GM21360 (cell line): ENCODE measurements around the gene SMYD3.

Experiments
- ATAC-seq: cut with Tn5 transposase; IDR thresholded peaks from one replicate; pipeline ENCODE4 v1.9.1; 2021; ENCODE audit warnings: mild to moderate bottlenecking, moderate library complexity; ENCODE audit not compliant: unreplicated experiment

SMYD3 gene

DNA sequence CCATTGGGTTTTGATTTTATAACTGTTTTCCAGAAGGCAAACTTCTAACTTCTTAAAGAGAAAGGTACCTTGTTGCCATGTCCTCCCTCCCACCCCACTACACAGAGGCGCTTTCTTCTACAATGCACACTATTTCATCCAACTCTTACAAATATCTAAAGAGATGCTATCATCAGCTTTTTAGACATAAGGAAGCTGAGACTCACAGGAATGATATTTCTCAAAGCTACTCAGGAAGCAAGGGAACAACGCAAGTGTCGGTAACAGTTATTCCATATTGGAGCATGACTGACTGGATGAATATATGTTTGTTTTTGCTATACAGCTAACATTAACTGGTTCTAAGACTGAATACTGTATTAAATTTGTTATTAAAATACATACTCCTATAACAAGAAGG lies 318.0 kb downstream of the SMYD3 start:
- ATAC-seq = no peak

DNA sequence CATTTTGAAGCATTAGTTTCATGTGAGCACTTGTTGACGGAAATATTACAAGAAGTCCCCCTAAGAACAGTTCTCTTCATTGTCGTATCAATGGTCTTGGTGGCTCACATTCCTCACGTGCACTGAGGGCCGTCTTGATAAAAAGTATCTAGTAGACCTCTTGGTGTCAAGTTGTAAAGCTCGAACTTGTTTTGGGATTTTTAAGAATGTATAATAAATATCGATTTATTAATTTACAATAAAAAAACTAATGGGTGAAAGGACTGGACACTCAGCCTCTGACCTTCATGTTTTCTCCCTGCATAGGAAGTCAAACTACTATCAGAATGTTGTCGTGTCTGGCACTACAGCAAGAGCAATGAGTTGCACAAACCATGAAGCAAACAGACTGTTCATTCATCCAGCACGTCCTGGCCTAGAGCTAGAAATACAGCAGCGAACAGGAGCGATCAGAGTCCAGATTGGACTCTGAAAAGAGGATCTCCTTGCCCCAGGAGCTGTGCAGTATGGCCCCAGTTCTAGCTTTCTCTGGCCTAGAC lies 319.2 kb downstream of the SMYD3 start:
- no peak for ATAC-seq

- ATAC-seq = no peak
Observed at GRCh38 chr1:246184503-246184902, 322.6 kb downstream of the SMYD3 start.

GRCh38 chr1:246182149-246182851 lies 324.8 kb downstream of the SMYD3 start:
- no peak for ATAC-seq

- no peak for ATAC-seq
Observed at GRCh38 chr1:246181241-246181640, 325.8 kb downstream of the SMYD3 start.

- no peak for ATAC-seq
Observed at GRCh38 chr1:246179401-246179800, 327.7 kb downstream of the SMYD3 start.

GRCh38 chr1:246178717-246179311 lies 328.3 kb downstream of the SMYD3 start:
- ATAC-seq = no peak

- no peak for ATAC-seq
Observed at GRCh38 chr1:246176126-246177024, 330.7 kb downstream of the SMYD3 start.

DNA sequence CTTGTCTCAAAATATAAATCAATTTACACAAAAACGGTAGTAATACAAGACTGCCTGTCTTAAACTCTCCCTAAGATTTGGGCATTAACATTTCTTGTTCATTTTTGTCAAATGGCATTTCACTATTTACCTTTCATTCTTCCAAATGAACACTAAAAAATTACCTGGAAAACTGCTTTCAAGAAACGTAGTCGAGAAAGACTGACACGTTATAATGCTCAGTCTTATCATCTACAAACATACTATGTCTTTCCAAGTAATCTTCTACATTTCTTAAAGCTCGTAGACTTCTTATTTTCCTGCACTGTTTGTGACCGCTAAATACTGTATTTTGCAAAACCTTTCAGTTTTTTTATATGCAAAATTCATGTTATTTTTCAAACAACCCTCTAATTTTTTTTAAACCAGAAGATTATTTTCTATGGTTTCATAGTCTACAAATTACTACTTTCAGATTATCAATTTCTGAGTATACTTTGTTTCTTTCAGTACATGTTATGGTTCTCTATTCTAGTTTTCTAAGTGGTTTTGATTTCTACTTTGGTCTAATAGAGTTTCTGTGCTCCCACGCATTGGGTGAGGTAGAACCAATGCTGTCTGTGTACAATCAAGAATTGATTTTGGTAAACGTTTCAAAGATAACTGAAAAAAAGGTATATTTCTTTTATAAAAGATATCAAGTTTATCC lies 336.4 kb downstream of the SMYD3 start:
- ATAC-seq = peak; percentile 76

GRCh38 chr1:246169486-246169885 lies 337.6 kb downstream of the SMYD3 start:
- ATAC-seq = no peak

- ATAC-seq = no peak
Observed at GRCh38 chr1:246169019-246169418, 338.1 kb downstream of the SMYD3 start.

GRCh38 chr1:246166841-246167240 lies 340.2 kb downstream of the SMYD3 start:
- ATAC-seq = no peak

DNA sequence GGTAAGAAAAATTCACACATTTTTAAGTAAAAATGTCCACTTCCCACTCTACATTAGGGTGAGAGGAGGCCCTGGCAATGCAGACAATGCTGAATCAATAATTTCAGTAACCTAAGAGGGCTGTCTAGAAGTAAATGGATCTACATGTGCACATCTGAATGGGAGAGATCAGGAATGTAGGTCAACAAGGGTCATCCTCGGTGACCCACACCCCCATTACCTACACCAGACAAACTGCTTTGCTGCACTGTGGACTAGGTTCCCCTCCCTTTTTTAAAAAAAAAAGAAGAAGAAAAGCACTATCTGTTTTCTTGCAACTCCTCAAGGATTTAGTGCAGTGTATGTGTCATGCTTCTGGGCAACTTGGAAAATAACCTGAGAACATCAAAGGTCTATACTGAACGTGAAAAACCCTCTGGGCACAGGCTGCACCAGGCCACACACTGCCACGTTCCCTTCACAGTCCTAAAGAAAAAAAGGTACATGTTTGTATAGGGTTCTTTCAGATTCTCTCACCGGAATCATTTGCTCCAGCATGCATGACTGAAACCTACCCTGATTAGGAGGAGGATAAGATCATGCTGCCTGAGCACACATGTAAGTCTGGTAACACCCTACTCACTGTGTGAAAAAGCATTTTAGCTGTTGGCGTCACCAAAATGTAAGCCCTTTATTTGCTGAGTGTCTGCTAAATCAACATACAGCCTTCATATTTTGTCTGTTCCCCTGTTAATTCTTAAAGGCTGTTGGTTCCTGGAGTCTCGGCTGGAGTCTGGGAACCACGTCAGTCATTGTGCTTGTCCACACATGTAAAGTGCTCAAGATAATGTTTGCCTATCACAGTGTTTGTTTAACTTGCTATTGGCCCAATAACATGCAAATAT lies 341.0 kb downstream of the SMYD3 start:
- no peak for ATAC-seq

GRCh38 chr1:246164764-246165163 lies 342.3 kb downstream of the SMYD3 start:
- no peak for ATAC-seq

- ATAC-seq = no peak
Observed at GRCh38 chr1:246162560-246162959, 344.5 kb downstream of the SMYD3 start.

DNA sequence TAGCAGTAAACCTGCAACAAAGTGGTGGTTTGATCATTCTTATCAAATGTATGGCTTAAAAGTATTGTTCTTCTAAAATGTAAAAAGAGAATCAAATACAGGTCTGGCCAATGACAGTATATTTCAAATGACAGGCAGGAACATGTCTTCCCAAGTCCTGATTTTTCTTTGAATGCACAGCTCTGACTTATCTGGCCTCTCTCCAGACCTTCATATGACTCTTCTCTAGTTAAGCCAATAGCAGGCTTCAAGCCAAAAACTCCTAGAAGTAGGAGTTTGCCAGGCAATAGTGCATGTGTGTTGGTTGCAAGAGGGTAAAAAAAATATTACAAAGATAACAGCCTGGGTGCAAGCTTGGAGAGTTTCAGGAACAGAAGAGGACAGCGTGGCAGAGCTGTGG lies 345.5 kb downstream of the SMYD3 start:
- ATAC-seq = no peak

DNA sequence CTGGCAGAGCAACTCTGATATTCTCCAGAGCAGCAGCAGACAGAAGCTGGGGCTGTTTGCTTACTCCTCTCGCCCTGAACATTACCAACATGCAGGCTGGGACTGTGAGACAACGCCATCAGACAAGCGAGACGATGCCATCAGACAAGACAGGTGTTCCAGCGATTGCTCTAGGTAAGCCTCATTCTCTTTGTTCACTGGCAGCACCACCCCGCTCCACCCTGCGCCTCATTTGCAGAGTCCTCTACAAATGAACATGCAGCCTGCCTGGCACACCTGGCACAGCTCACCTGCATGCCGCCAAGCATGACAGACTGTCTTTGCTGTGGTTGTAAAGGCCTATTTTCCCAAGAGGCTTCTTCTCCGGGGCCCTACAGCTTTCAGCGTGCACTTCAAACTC lies 346.2 kb downstream of the SMYD3 start:
- ATAC-seq = no peak

GRCh38 chr1:246160374-246160773 lies 346.7 kb downstream of the SMYD3 start:
- ATAC-seq = no peak

DNA sequence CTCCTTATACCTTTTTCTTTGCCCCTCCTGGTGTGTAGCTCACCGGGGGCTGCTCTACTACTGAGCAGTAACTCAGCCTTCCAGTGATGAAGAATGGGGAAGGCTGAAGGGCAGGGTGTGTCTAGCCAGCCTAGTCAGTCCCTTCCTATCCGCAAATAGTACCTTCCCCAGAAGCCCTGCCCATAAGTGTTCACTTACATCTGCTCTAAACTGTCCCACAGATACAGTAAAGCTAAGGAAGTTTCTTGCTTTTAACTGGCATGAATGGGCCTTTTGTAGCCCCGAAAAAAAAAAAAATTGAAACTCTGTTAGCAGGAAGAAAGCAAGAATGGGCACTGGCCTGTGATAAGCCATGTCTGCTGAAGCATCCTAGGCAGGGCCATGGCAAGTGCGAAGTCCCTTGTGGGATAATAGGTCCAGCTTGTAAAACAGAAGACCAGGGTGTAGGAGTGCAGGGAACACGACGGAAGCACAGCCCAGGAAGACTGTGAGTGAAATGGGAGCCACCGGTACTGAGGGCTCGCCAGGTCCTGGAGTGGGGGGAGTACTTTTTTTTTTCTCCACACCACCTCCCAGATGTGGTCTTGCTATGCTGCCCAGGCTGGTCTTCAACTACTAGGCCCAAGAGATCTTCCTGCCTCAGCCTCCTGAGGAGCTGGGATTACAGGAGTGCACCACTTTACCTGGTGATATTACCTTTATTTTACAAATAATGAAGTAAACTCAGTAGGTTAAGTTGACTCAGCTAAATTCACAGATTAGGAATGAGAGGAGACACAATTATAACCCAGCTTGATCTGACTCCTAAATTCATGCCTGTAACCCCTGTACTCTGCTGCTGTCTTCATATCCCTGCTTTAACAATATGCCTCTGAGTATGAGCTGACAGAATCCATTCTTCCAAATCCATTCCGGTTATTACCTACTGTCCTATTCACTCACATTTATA lies 347.5 kb downstream of the SMYD3 start:
- no peak for ATAC-seq
